HepG2 (cell line): ENCODE measurements around the gene PCNT. TPM values are rescaled to one million over a fixed set of nuclear protein-coding genes. Genes with fewer than 3 reads are reported as not detected.

ENCODE experiments used
- ATAC-seq: fragments of 200-7000 bp; cut with Tn5 transposase; 3 replicates; pipeline ENCODE4 v1.9.1; 2020; ENCODE audit warnings: mild to moderate bottlenecking, moderate library complexity
- BruUV-seq: library from RNA; stranded (reverse); fragments of 400-500 nt; replicated peaks from 2 replicates; lab custom pipeline; 2021; lab: Mats Ljungman, UMichigan
- CTCF ChIA-PET: fragments of 300-600 bp; formaldehyde crosslinking; extraction: SDS; loops from one replicate; lab custom pipeline; 2021; ENCODE audit warnings: low total read pairs, inconsistent platforms, low intra/inter-chr PET ratio; lab: Yijun Ruan, JAX
- POLR2A ChIA-PET: fragments of 350-600 bp; sonication (Branson Sonifier 250); formaldehyde crosslinking; loops from one replicate; lab custom pipeline; 2020; ENCODE audit warnings: antibody characterized with exemption, inconsistent platforms; lab: Yijun Ruan, JAX
- DNase-seq: peaks from one replicate; pipeline ENCODE4 v3.0.0-alpha.2; 2015; ENCODE audit warnings: low spot score
- FAIRE-seq: peaks from 3 replicates; lab custom pipeline; 2011; peaks lifted over from hg19 to GRCh38; lab: Jason Lieb, UNC
- H2AFZ ChIP-seq: one replicate; pipeline ENCODE4 v1.6.1; 2011; ENCODE audit warnings: low read length, inconsistent platforms
- H3K27ac ChIP-seq: fragments of 300-600 bp; 3 replicates; pipeline ENCODE4 v1.8.0; 2011; ENCODE audit warnings: mixed run types, mild to moderate bottlenecking, mixed read lengths, low read length, inconsistent platforms; ENCODE audit not compliant: insufficient read depth; ENCODE audit errors: extremely low read length
- H3K27me3 ChIP-seq, 2 experiments: fragments of 200-600 bp in 1 of 2; 2 replicates in 1 of 2; 3 replicates in 1 of 2; pipeline versions ENCODE4 v1.6.0 to v1.8.0; 2011; ENCODE audit warnings: low read length in 2 of 2, mild to moderate bottlenecking in 2 of 2, moderate library complexity in 2 of 2, inconsistent platforms in 1 of 2; ENCODE audit not compliant: insufficient read depth in 2 of 2, control insufficient read depth in 1 of 2
- H3K36me3 ChIP-seq, 2 experiments: fragments of 200-600 bp in 1 of 2; replicated peaks in 1 of 2; 2 replicates in 1 of 2; 3 replicates in 1 of 2; pipeline versions ENCODE4 v1.5.1 to v1.8.0; 2011; ENCODE audit warnings: low read length in 2 of 2, inconsistent platforms in 1 of 2; ENCODE audit not compliant: insufficient read depth in 2 of 2, control insufficient read depth in 1 of 2
- H3K4me1 ChIP-seq: 2 replicates; pipeline ENCODE4 v1.5.1; 2012; ENCODE audit warnings: low read length, inconsistent platforms; ENCODE audit not compliant: insufficient read depth
- H3K4me2 ChIP-seq: 2 replicates; pipeline ENCODE4 v1.6.0; 2011; ENCODE audit warnings: low read depth, low read length, inconsistent platforms
- H3K4me3 ChIP-seq, 3 experiments: fragments of 200-600 bp in 1 of 3; sonication (generic), shearing (Covaris generic) in 1 of 3; replicated peaks in 1 of 3; 2 replicates each; pipeline ENCODE4 v1.5.1; 2011 to 2016; ENCODE audit warnings: low read length in 3 of 3, inconsistent platforms in 2 of 3, low read depth in 2 of 3, mild to moderate bottlenecking in 2 of 3, control low read depth in 1 of 3, mixed read lengths in 1 of 3; ENCODE audit not compliant: insufficient read depth in 1 of 3
- H3K79me2 ChIP-seq: one replicate; pipeline ENCODE4 v1.6.1; 2011; ENCODE audit warnings: low read length, inconsistent platforms; ENCODE audit not compliant: insufficient read depth
- H3K9ac ChIP-seq: 2 replicates; pipeline ENCODE4 v1.6.0; 2011; ENCODE audit warnings: mild to moderate bottlenecking, low read depth, low read length, inconsistent platforms; ENCODE audit not compliant: insufficient read depth
- H3K9me3 ChIP-seq: 2 replicates; pipeline ENCODE4 v1.5.1; 2012; ENCODE audit warnings: mild to moderate bottlenecking, low read length
- H4K20me1 ChIP-seq: 2 replicates; pipeline ENCODE4 v1.6.0; 2011; ENCODE audit warnings: inconsistent platforms, mild to moderate bottlenecking, low read length, moderate library complexity; ENCODE audit not compliant: insufficient read depth
- CSRNP1 ChIP-seq: sonication (generic); formaldehyde crosslinking; IDR thresholded peaks from 2 replicates; pipeline ENCODE4 v1.8.1; 2023; ENCODE audit warnings: mild to moderate bottlenecking, missing genetic modification reagents
- FOXJ3 ChIP-seq: sonication (generic); formaldehyde crosslinking; IDR thresholded peaks from 2 replicates; pipeline ENCODE4 v1.4.0; 2020; ENCODE audit warnings: missing genetic modification reagents, mild to moderate bottlenecking, borderline replicate concordance
- PCBP1 ChIP-seq: fragments of 200-400 bp; formaldehyde crosslinking; IDR thresholded peaks from 2 replicates; pipeline ENCODE4 v1.6.1; 2017; ENCODE audit warnings: mild to moderate bottlenecking, low read depth, low read length, borderline replicate concordance
- POLR2AphosphoS2 ChIP-seq: IDR thresholded peaks from 2 replicates; pipeline ENCODE4 v1.6.1; 2011; ENCODE audit warnings: low read depth, low read length, improper control_type of control experiment
- SMARCC2 ChIP-seq: fragments of 450-650 bp; IDR thresholded peaks from 2 replicates; pipeline ENCODE4 v1.6.1; 2017; ENCODE audit warnings: antibody characterized with exemption, mild to moderate bottlenecking
- WIZ ChIP-seq: sonication (generic); formaldehyde crosslinking; IDR thresholded peaks from 2 replicates; pipeline ENCODE4 v1.5.1; 2020; ENCODE audit warnings: mild to moderate bottlenecking, missing genetic modification reagents
- ZNF564 ChIP-seq: sonication (generic); formaldehyde crosslinking; IDR thresholded peaks from 2 replicates; pipeline ENCODE4 v1.8.1; 2023; ENCODE audit warnings: mild to moderate bottlenecking, missing genetic modification reagents
- ZNF644 ChIP-seq: IDR thresholded peaks from 2 replicates; pipeline ENCODE4 v1.6.1; 2016; ENCODE audit warnings: low read depth
- ZNF660 ChIP-seq: sonication (generic); formaldehyde crosslinking; IDR thresholded peaks from 2 replicates; pipeline ENCODE4 v1.5.1; 2020; ENCODE audit warnings: mild to moderate bottlenecking, low read depth, missing genetic modification reagents, borderline replicate concordance
- ZNF678 ChIP-seq: sonication (generic); formaldehyde crosslinking; IDR thresholded peaks from 2 replicates; pipeline ENCODE4 v1.4.0; 2020; ENCODE audit warnings: mild to moderate bottlenecking, missing genetic modification reagents
- ZNF747 ChIP-seq: sonication (generic); formaldehyde crosslinking; IDR thresholded peaks from 2 replicates; pipeline ENCODE4 v1.8.1; 2023; ENCODE audit warnings: missing genetic modification reagents, mild to moderate bottlenecking, borderline replicate concordance
- ZNF878 ChIP-seq: sonication (generic); formaldehyde crosslinking; IDR thresholded peaks from 2 replicates; pipeline ENCODE4 v1.8.1; 2023; ENCODE audit warnings: mild to moderate bottlenecking, missing genetic modification reagents, moderate library complexity
- ZUFSP ChIP-seq: sonication (generic); formaldehyde crosslinking; IDR thresholded peaks from 2 replicates; pipeline ENCODE4 v1.9.0; 2021; ENCODE audit warnings: missing genetic modification reagents, mild to moderate bottlenecking, borderline replicate concordance
- WGBS: methylation state at CpG from one replicate; pipeline ENCODE4 v1.1.6; 2017; ENCODE audit warnings: low lambda C conversion rate; 5-methylcytosine and 5-hydroxymethylcytosine counted together
- in situ Hi-C: cut with HindIII; loops from 2 replicates; pipeline ENCODE4 v1.10.0; 2017; ENCODE audit warnings: low pct_unique_long_range_greater_than_20kb; ENCODE audit not compliant: extremely low pct_ligation_motif_present
- intact Hi-C: fragments of 100-400 bp; cut with micrococcal nuclease; formaldehyde crosslinking; loops from one replicate; pipeline ENCODE4 v1.10.0; 2022; ENCODE audit not compliant: unreplicated experiment
- polyA plus RNA-seq, 8 experiments: library from polyadenylated mRNA; depleted of rRNA in 3 of 8; stranded (reverse) in 7 of 8; unstranded in 1 of 8; fragments of >200 nt; fragmentation: Illumina TruSeq in 4 of 8; extraction: Trizol in 4 of 8; gene quantifications; 2 replicates each; pipeline versions ENCODE4 v1.2.1 to v1.2.3, GENCODE V29; 2011 to 2016; ENCODE audit warnings: low read depth in 4 of 8, missing spikeins in 1 of 8, mixed read lengths in 1 of 8; ENCODE audit not compliant: insufficient read depth in 1 of 8
- total RNA-seq, 5 experiments: library from RNA; depleted of rRNA; stranded (reverse); fragments of >200 nt; fragmentation: Illumina TruSeq; extraction: Trizol; gene quantifications; 2 replicates each; pipeline ENCODE4 v1.2.3, GENCODE V29; 2016; ENCODE audit warnings: low read depth in 1 of 5
- TF ChIP-seq, protein P1 (sequence below): sonication (generic); formaldehyde crosslinking; IDR thresholded peaks from 2 replicates; pipeline ENCODE4 v1.9.0; 2021; ENCODE audit warnings: missing genetic modification reagents, borderline replicate concordance

Gene PCNT
- total and polyA plus RNA-seq, 2 of the 13 experiments (the other 11 are each of a cell fraction or from before 2014, with no cell fraction given): 5.6 to 12.4 TPM

GRCh38 chr21:46352913-46353312 lies 29.0 kb downstream of the PCNT start:
- POLR2A ChIA-PET: no interaction called here

More at GRCh38 chr21:46352913-46353312, 29.0 kb downstream of the PCNT start:
- Histone ChIP-seq H3K4me3 (no peak overlapping the region), H2AFZ (no peak overlapping the region), H3K79me2 (no peaks in the 10 kb centered on the region), H3K27ac (no peak overlapping the region), H3K9me3 (no peaks in the 10 kb centered on the region), H4K20me1 (no peaks in the 10 kb centered on the region; the same call in 1 of the 2 replicates), H3K4me1 (no peaks in the 10 kb centered on the region), H3K9ac (no peak overlapping the region), H3K36me3 (peaks cover 39 to 74% of the 10 kb centered on the region in 2 experiments), H3K4me2 (no peak overlapping the region), H3K27me3 (no peaks in the 10 kb centered on the region; a peak in 1 of 5 replicates)
- in situ Hi-C loops (no loop called here), intact Hi-C loops (no loop called here)
- TF ChIP-seq CSRNP1 (no peak), SMARCC2 (no peak), ZNF747 (CRISPR knock-in tag) (no peak), ZUFSP (CRISPR knock-in tag) (no peak), FOXJ3 (CRISPR knock-in tag) (no peak), WIZ (no peak), POLR2AphosphoS2 (no peak), PCBP1 (no peak), ZNF678 (no peak), ZNF660 (CRISPR knock-in tag) (no peak), ZNF878 (CRISPR knock-in tag) (no peak), ZNF644 (no peak), ZNF564 (no peak)
- TF ChIP-seq, protein P1, sequence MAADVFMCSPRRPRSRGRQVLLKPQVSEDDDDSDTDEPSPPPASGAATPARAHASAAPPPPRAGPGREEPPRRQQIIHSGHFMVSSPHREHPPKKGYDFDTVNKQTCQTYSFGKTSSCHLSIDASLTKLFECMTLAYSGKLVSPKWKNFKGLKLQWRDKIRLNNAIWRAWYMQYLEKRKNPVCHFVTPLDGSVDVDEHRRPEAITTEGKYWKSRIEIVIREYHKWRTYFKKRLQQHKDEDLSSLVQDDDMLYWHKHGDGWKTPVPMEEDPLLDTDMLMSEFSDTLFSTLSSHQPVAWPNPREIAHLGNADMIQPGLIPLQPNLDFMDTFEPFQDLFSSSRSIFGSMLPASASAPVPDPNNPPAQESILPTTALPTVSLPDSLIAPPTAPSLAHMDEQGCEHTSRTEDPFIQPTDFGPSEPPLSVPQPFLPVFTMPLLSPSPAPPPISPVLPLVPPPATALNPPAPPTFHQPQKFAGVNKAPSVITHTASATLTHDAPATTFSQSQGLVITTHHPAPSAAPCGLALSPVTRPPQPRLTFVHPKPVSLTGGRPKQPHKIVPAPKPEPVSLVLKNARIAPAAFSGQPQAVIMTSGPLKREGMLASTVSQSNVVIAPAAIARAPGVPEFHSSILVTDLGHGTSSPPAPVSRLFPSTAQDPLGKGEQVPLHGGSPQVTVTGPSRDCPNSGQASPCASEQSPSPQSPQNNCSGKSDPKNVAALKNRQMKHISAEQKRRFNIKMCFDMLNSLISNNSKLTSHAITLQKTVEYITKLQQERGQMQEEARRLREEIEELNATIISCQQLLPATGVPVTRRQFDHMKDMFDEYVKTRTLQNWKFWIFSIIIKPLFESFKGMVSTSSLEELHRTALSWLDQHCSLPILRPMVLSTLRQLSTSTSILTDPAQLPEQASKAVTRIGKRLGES (CRISPR knock-in tag): no peak
- no TSS peak for BruUV-seq
- ATAC-seq (no peak), DNase-seq (no peak), FAIRE-seq (no peak)
- 98% methylated on average over 14 of the region's 14 CpGs for whole genome bisulfite sequencing
- CTCF ChIA-PET: no interaction called here
